ENCODE results near the gene HOXB4. TPM values are rescaled to one million over a fixed set of nuclear protein-coding genes. Genes with fewer than 3 reads are reported as not detected.

HOXB4 gene
- total and polyA plus RNA-seq, 2 of the 4 experiments (the other 2 are of a cell fraction) = 2.0 to 8.5 TPM

DNA sequence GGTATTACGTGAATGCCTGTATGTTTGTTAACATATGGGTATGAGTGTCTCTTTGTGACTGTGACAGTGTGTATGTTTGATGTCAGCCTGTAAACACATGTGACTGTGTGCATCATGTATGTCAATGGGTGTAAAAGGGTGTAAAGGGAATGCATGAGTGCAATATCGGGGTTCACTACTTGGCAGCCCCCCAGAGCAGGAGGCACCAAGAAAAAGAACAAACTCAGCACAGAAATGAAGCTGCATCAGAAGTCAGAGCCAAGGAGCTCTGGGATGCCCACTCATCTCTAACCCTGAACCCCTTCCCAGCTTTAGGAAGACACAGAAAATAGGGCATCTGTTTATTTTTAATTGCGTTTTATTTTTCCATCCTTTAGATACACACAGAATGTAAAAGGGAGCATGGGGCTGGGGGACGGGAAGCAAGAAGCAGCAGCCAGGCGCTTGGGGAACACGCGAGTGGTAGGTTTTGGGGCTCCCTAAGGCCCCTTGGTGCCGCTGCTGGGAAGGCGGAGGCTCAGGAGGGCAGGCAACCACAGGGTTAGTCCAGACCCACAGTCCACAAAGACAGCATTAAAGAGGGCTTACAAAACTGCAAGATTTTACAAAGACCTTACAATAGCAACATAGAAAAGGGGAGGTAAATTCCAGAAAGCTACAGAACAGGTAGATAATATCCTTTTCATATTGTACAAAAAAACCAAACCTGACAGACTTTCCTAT, 28.9 kb upstream of the HOXB4 start:
- CTCF ChIA-PET = interaction anchor here (0.6 kb wide), 1 partner anchor 300 kb away, joined by 3 read pairs; no protein-coding TSS in a partner anchor
- dilution Hi-C loops (cut with HindIII; ENCODE audit: low sequenced_read_pairs, unreplicated experiment) (no loop called here), in situ Hi-C loops (cut with MboI; ENCODE audit: low sequenced_read_pairs) (no loop called here), intact Hi-C loops (cut with micrococcal nuclease) (no loop called here)
- Histone ChIP-seq H3K9ac (ENCODE audit: low read depth, low read length) (no peak overlapping the region), H3K79me1 (ENCODE audit: low read depth in 1 of 2, low read length in 2 of 2) (peaks cover 9 to 41% of the 10 kb centered on the region in 2 experiments; a peak in 3 of 4 replicates), H3K4me1 (ENCODE audit: control insufficient read depth, insufficient read depth, low read length) (peaks cover 14% of the 10 kb centered on the region), H2AK9ac (replicated peaks; ENCODE audit: low read depth, low read length, poor library complexity) (no peak overlapping the region), H2BK5ac (ENCODE audit: low read depth, low read length, poor library complexity, severe bottlenecking) (no peak overlapping the region), H2AK5ac (ENCODE audit: low read depth, low read length) (no peak overlapping the region), H2BK120ac (ENCODE audit: low read depth, low read length) (no peak overlapping the region), H3K4ac (ENCODE audit: low read depth, low read length) (no peak overlapping the region), H3K56ac (ENCODE audit: extremely low read depth, insufficient read depth, low read length) (no peak overlapping the region), H3K4me2 (ENCODE audit: low read depth, low read length) (no peak overlapping the region), H3K27me3 (ENCODE audit: control insufficient read depth, insufficient read depth, low read length) (no peaks in the 10 kb centered on the region), H3K23ac (ENCODE audit: low read depth, low read length) (no peak overlapping the region), H2BK15ac (ENCODE audit: low read depth, low read length) (no peak overlapping the region), H3K9me3 (ENCODE audit: control insufficient read depth, insufficient read depth, low read length) (no peaks in the 10 kb centered on the region), H3K4me3 (ENCODE audit: insufficient read depth, low read depth, low read length) (no peak overlapping the region), H2AFZ (replicated peaks; ENCODE audit: low read length, poor library complexity) (no peak overlapping the region), H3K18ac (ENCODE audit: low read depth, low read length) (no peak overlapping the region), H4K8ac (ENCODE audit: low read depth in 2 of 2, low read length in 2 of 2) (no peak overlapping the region), H4K91ac (ENCODE audit: insufficient read depth, low read depth, low read length) (no peak overlapping the region), H4K20me1 (ENCODE audit: insufficient read depth, low read length) (0 out of 2 replicates have a peak, but pooled peaks cover 3% of the 10 kb centered on the region), H3K36me3 (ENCODE audit: control insufficient read depth, insufficient read depth, low read length) (peaks cover 7% of the 10 kb centered on the region), H3K14ac (replicated peaks; ENCODE audit: low read depth, low read length) (no peak overlapping the region), H3K9me1 (ENCODE audit: insufficient read depth, low read length) (0 out of 2 replicates have a peak, but pooled peaks cover 3% of the 10 kb centered on the region), H3K27ac (ENCODE audit: insufficient read depth, low read length) (no peak overlapping the region), H2BK20ac (ENCODE audit: low read depth, low read length) (no peak overlapping the region), H4K5ac (ENCODE audit: low read depth, low read length) (no peak overlapping the region)
- ATAC-seq (ENCODE audit: low read depth) (no peak), DNase-seq (no peak)
- POLR2A ChIA-PET (ENCODE audit: unreplicated experiment) = no interaction called here
- no TSS peak for BruUV-seq (replicated peaks)
- WGBS, 2 experiments (ENCODE audit: extremely low coverage in 2 of 2, insufficient read length in 1 of 2) = 89% methylated on average over 1 of the region's 9 CpGs; no CpG with 5 or more reads in 1 of the 2 experiments
- TF ChIP-seq RCOR1 (IDR thresholded peaks at IDR 0.05; ENCODE audit: insufficient replicate concordance, low read length) (no peak), RFX5 (IDR thresholded peaks at IDR 0.05; ENCODE audit: low read depth, low read length) (no peak), POLR2A (IDR thresholded peaks at IDR 0.05; ENCODE audit: low read depth, low read length) (no peak)
